Stimulated activated CD8-positive, alpha-beta memory T cell treated with anti-CD3 and anti-CD28 coated beads, Interleukin-4, amount 100 ng/mL, for 48 hours (primary cell): Measurements from ENCODE around the gene HRH2.
"Not testable (repeated sequence)": the region's sequence is repeated elsewhere in the genome, so short reads cannot be mapped to it uniquely, and the experiment has no call there.

Experiments used
- DNase-seq: peaks from one replicate; pipeline ENCODE4 v3.0.0-alpha.2; 2020

HRH2 gene

GRCh38 chr5:175657593-175658271, at the start of gene HRH2:
TSS of gene HRH2 (plus strand) at chr5:175658071. CDS start at chr5:175683234, 25,163 bp downstream.
- peak; percentile 73 for DNase-seq

GRCh38 chr5:175609526-175609925, 48.3 kb upstream of the HRH2 start:
- peak; percentile 72 for DNase-seq

- DNase-seq: no peak
These were observed 47.5 kb upstream of the HRH2 start for GRCh38 chr5:175610381-175610780.

GRCh38 chr5:175610898-175611297, 47.0 kb upstream of the HRH2 start:
- no peak for DNase-seq

- no peak for DNase-seq
These were observed 43.6 kb upstream of the HRH2 start for GRCh38 chr5:175614223-175614815.

- DNase-seq: no peak
These were observed 43.0 kb upstream of the HRH2 start for GRCh38 chr5:175614861-175615260.

GRCh38 chr5:175616083-175616482, 41.8 kb upstream of the HRH2 start:
- peak; percentile 45 for DNase-seq

GRCh38 chr5:175616527-175616926, 41.3 kb upstream of the HRH2 start:
- not testable (repeated sequence) for DNase-seq

- DNase-seq: no peak
These were observed 40.4 kb upstream of the HRH2 start for GRCh38 chr5:175617447-175617846.

GRCh38 chr5:175620527-175620926, 37.3 kb upstream of the HRH2 start:
- no peak for DNase-seq

GRCh38 chr5:175621971-175622370, 35.9 kb upstream of the HRH2 start:
- no peak for DNase-seq

- DNase-seq: no peak
These were observed 34.8 kb upstream of the HRH2 start for GRCh38 chr5:175623088-175623487.

- no peak for DNase-seq
These were observed 33.6 kb upstream of the HRH2 start for GRCh38 chr5:175624316-175624715.

GRCh38 chr5:175627005-175627404, 30.9 kb upstream of the HRH2 start:
- no peak for DNase-seq

- no peak for DNase-seq
These were observed 30.1 kb upstream of the HRH2 start for GRCh38 chr5:175627739-175628138.

GRCh38 chr5:175628668-175629067, 29.2 kb upstream of the HRH2 start:
- DNase-seq: no peak

- DNase-seq: no peak
These were observed 28.6 kb upstream of the HRH2 start for GRCh38 chr5:175629261-175629660.

GRCh38 chr5:175629793-175630192, 28.1 kb upstream of the HRH2 start:
- no peak for DNase-seq

GRCh38 chr5:175635854-175636584, 21.9 kb upstream of the HRH2 start:
- no peak for DNase-seq

GRCh38 chr5:175638305-175638704, 19.6 kb upstream of the HRH2 start:
- no peak for DNase-seq

- DNase-seq: no peak
These were observed 17.6 kb upstream of the HRH2 start for GRCh38 chr5:175640106-175640775.

- no peak for DNase-seq
These were observed 14.9 kb upstream of the HRH2 start for GRCh38 chr5:175642998-175643397.

GRCh38 chr5:175646251-175646650, 11.6 kb upstream of the HRH2 start:
- DNase-seq: no peak

- no peak for DNase-seq
These were observed 7.9 kb upstream of the HRH2 start for GRCh38 chr5:175649967-175650366.
